Left ventricle myocardium inferior (tissue), 1 donor: ENCODE measurements around the gene MYBPHL. TPM values are rescaled to one million over a fixed set of nuclear protein-coding genes. Genes with fewer than 3 reads are reported as not detected.

Experiments used
- DNase-seq: peaks from one replicate; pipeline ENCODE4 v3.0.0-alpha.2; 2020
- H3K27ac ChIP-seq: fragments of 200-600 bp; replicated peaks from 2 replicates; pipeline ENCODE4 v1.8.0; 2021
- H3K27me3 ChIP-seq: fragments of 200-600 bp; 2 replicates; pipeline ENCODE4 v1.8.0; 2021; ENCODE audit warnings: low read depth
- H3K36me3 ChIP-seq: fragments of 200-600 bp; 2 replicates; pipeline ENCODE4 v1.8.0; 2021
- H3K4me1 ChIP-seq: fragments of 200-600 bp; 2 replicates; pipeline ENCODE4 v1.8.0; 2021
- H3K4me3 ChIP-seq: fragments of 200-600 bp; 2 replicates; pipeline ENCODE4 v1.8.0; 2021; ENCODE audit warnings: mild to moderate bottlenecking, moderate library complexity
- H3K9me3 ChIP-seq: fragments of 200-600 bp; replicated peaks from 2 replicates; pipeline ENCODE4 v1.8.0; 2021
- intact Hi-C: fragments of 100-400 bp; cut with micrococcal nuclease; formaldehyde crosslinking; loops from one replicate; pipeline ENCODE4 v1.11.0; 2022
- total RNA-seq: library from RNA; stranded (reverse); fragmentation: NEBNext Ultra II Directional; extraction: Animal tissue kit (Norgen Biotek cat#: 25700); gene quantifications from one replicate; pipeline ENCODE4 v1.2.1, GENCODE V29; 2021
- TF ChIP-seq, protein P1 (sequence below): fragments of 200-600 bp; IDR thresholded peaks from 2 replicates; pipeline ENCODE4 v1.8.0; 2021; ENCODE audit warnings: antibody characterized with exemption, mild to moderate bottlenecking, borderline replicate concordance
- donor health status: DM: no; HTN: yes; CAD: no; lungs with severe emphysema.

MYBPHL gene
- total RNA-seq, 1 donor from 2014 or later, result 0.22 TPM

GRCh38 chr1:109261578-109261977, 45.2 kb downstream of the MYBPHL start:
- no peaks in the 10 kb centered on the region for H3K36me3 ChIP-seq
- intact Hi-C loops, result no loop called here
- H3K4me1 ChIP-seq, result peaks cover 7% of the 10 kb centered on the region
- no peak overlapping the region for H3K27ac ChIP-seq
- no peak for DNase-seq
- H3K27me3 ChIP-seq, result no peaks in the 10 kb centered on the region
- no peaks in the 10 kb centered on the region for H3K9me3 ChIP-seq
- TF ChIP-seq, protein P1, sequence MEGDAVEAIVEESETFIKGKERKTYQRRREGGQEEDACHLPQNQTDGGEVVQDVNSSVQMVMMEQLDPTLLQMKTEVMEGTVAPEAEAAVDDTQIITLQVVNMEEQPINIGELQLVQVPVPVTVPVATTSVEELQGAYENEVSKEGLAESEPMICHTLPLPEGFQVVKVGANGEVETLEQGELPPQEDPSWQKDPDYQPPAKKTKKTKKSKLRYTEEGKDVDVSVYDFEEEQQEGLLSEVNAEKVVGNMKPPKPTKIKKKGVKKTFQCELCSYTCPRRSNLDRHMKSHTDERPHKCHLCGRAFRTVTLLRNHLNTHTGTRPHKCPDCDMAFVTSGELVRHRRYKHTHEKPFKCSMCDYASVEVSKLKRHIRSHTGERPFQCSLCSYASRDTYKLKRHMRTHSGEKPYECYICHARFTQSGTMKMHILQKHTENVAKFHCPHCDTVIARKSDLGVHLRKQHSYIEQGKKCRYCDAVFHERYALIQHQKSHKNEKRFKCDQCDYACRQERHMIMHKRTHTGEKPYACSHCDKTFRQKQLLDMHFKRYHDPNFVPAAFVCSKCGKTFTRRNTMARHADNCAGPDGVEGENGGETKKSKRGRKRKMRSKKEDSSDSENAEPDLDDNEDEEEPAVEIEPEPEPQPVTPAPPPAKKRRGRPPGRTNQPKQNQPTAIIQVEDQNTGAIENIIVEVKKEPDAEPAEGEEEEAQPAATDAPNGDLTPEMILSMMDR, result no peak
- H3K4me3 ChIP-seq, result no peak overlapping the region

- Histone ChIP-seq H3K9me3 (no peaks in the 10 kb centered on the region), H3K27ac (no peak overlapping the region), H3K27me3 (no peaks in the 10 kb centered on the region), H3K4me1 (peaks cover 7% of the 10 kb centered on the region), H3K4me3 (no peak overlapping the region), H3K36me3 (no peaks in the 10 kb centered on the region)
- intact Hi-C loops, result no loop called here
- TF ChIP-seq, protein P1, result no peak
- DNase-seq, result no peak
Observed at GRCh38 chr1:109261006-109261405, 45.8 kb downstream of the MYBPHL start.

- no peaks in the 10 kb centered on the region for H3K36me3 ChIP-seq
- H3K27ac ChIP-seq, result no peak overlapping the region
- intact Hi-C loops, result no loop called here
- TF ChIP-seq, protein P1, result no peak
- H3K4me1 ChIP-seq, result peaks cover 13% of the 10 kb centered on the region
- no peak overlapping the region for H3K4me3 ChIP-seq
- no peaks in the 10 kb centered on the region for H3K27me3 ChIP-seq
- H3K9me3 ChIP-seq, result no peaks in the 10 kb centered on the region
- no peak for DNase-seq
Observed at GRCh38 chr1:109259674-109260557, 46.9 kb downstream of the MYBPHL start.

DNA sequence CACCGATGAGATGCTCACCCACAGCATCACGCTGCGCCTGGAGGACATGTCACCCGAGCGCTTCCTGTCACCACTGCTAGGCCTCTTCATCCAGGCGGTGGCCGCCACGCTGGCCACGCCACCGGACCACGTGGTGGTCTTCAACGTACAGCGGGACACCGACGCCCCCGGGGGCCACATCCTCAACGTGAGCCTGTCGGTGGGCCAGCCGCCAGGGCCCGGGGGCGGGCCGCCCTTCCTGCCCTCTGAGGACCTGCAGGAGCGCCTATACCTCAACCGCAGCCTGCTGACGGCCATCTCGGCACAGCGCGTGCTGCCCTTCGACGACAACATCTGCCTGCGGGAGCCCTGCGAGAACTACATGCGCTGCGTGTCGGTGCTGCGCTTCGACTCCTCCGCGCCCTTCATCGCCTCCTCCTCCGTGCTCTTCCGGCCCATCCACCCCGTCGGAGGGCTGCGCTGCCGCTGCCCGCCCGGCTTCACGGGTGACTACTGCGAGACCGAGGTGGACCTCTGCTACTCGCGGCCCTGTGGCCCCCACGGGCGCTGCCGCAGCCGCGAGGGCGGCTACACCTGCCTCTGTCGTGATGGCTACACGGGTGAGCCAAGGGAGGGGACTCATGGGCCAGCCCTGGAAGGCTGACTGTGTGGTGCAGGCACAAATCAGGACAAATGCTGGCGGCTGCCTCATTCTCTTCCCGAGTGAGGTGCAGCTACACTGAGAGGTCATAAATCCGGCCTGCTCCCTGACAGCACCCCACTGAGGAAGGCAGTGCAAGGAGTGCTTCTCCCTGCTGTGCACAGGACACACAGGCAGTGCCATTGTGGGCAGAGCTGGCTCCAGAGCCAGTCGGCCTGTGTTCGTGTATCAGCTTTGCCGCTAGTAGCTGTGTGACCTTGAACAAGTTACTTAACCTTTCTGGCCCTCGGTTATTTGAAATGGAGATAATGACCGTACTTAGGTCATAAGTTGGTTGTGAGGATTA, 48.0 kb downstream of the MYBPHL start:
- Histone ChIP-seq H3K9me3 (no peaks in the 10 kb centered on the region), H3K27me3 (no peaks in the 10 kb centered on the region), H3K4me3 (no peak overlapping the region), H3K4me1 (peaks cover 22% of the 10 kb centered on the region), H3K27ac (no peak overlapping the region), H3K36me3 (no peaks in the 10 kb centered on the region)
- TF ChIP-seq, protein P1, result no peak
- intact Hi-C loops, result no loop called here
- no peak for DNase-seq

GRCh38 chr1:109257682-109258421, 49.0 kb downstream of the MYBPHL start:
- Histone ChIP-seq H3K4me3 (no peak overlapping the region), H3K36me3 (no peaks in the 10 kb centered on the region), H3K4me1 (peaks cover 23% of the 10 kb centered on the region), H3K27ac (no peak overlapping the region), H3K27me3 (no peaks in the 10 kb centered on the region), H3K9me3 (no peaks in the 10 kb centered on the region)
- TF ChIP-seq, protein P1, result no peak
- DNase-seq, result no peak
- intact Hi-C loops, result no loop called here
